T-helper 17 cell (primary cell): ENCODE data around the gene ZNF354B. TPM values are rescaled to one million over a fixed set of nuclear protein-coding genes. Genes with fewer than 3 reads are reported as not detected.

Source experiments
- ATAC-seq: fragments of 150-1000 bp; cut with Tn5 transposase; 2 replicates; pipeline ENCODE4 v1.10.0; 2021; ENCODE audit warnings: mild to moderate bottlenecking, moderate library complexity
- DNase-seq, 3 donors: peaks; one replicate each; pipeline versions ENCODE4 v3.0.0 to v3.0.0-alpha.2; 2020 to 2021
- H3K9me3 ChIP-seq: one replicate; pipeline ENCODE4 v1.7.0; 2013; ENCODE audit warnings: low read length, mild to moderate bottlenecking; ENCODE audit not compliant: control insufficient read depth, poor library complexity, severe bottlenecking
- H3K27ac Mint-ChIP-seq: one replicate; pipeline ENCODE4 v1.8.0; 2022; ENCODE audit warnings: mild to moderate bottlenecking, moderate library complexity, mixed read lengths
- H3K27me3 Mint-ChIP-seq: one replicate; pipeline ENCODE4 v1.8.0; 2022; ENCODE audit warnings: mixed read lengths
- H3K36me3 Mint-ChIP-seq: one replicate; pipeline ENCODE4 v1.8.0; 2022; ENCODE audit warnings: low read depth, mixed read lengths
- H3K4me1 Mint-ChIP-seq: one replicate; pipeline ENCODE4 v1.8.0; 2022; ENCODE audit warnings: mild to moderate bottlenecking, mixed read lengths
- H3K4me3 Mint-ChIP-seq: one replicate; pipeline ENCODE4 v1.8.0; 2022; ENCODE audit warnings: mild to moderate bottlenecking, moderate library complexity, mixed read lengths
- total RNA-seq, 4 donors: library from RNA in 2 of 4; stranded (reverse) in 2 of 4; gene quantifications; one replicate each; pipeline ENCODE4 v1.2.3 and lab custom pipeline; 2022 to 2026

Gene ZNF354B
- total RNA-seq, 2 donors from 2014 or later: 8.8 to 9.8 TPM

GRCh38 chr5:178902849-178903248 is 43.1 kb downstream of the ZNF354B start:
- H3K4me3 Mint-ChIP-seq: no peak overlapping the region
- no peaks in the 10 kb centered on the region for H3K27me3 Mint-ChIP-seq
- H3K9me3 ChIP-seq: no peaks in the 10 kb centered on the region
- no peak for ATAC-seq
- no peak for DNase-seq
- peaks cover 6% of the 10 kb centered on the region for H3K36me3 Mint-ChIP-seq
- H3K27ac Mint-ChIP-seq: no peak overlapping the region
- H3K4me1 Mint-ChIP-seq: no peaks in the 10 kb centered on the region

- peaks cover 5% of the 10 kb centered on the region for H3K36me3 Mint-ChIP-seq
- DNase-seq: no peak
- no peak for ATAC-seq
- no peaks in the 10 kb centered on the region for H3K27me3 Mint-ChIP-seq
- peaks cover 51% of the 10 kb centered on the region for H3K9me3 ChIP-seq
- H3K27ac Mint-ChIP-seq: no peak overlapping the region
- no peaks in the 10 kb centered on the region for H3K4me1 Mint-ChIP-seq
- H3K4me3 Mint-ChIP-seq: no peak overlapping the region
Observed at GRCh38 chr5:178931846-178932760, 72.3 kb downstream of the ZNF354B start.

Other genes starting within 250 kb of the ZNF354B start
- gene CLK4, start 232.9 kb upstream of the ZNF354B start, total RNA-seq: 10 to 100 TPM; 82.5 to 84.1 TPM
- 10 to 100 TPM; 10.0 to 11.8 TPM for gene ZNF354A, start 129.3 kb upstream of the ZNF354B start, total RNA-seq
- gene ZFP2, start 36.0 kb downstream of the ZNF354B start, total RNA-seq: under 1 TPM; 0.50 to 0.52 TPM
- gene ZNF454, start 81.2 kb downstream of the ZNF354B start, total RNA-seq: not detected
- not detected for gene GRM6, start 135.4 kb downstream of the ZNF354B start, total RNA-seq
- gene ZNF879, start 163.9 kb downstream of the ZNF354B start, total RNA-seq: 1 to 10 TPM; 4.8 to 4.9 TPM
- 1 to 10 TPM; 3.6 to 4.1 TPM for gene ZNF354C, start 200.4 kb downstream of the ZNF354B start, total RNA-seq